GM12864 (cell line): ENCODE data around the gene ADCY4.

Experiments
- DNase-seq: peaks from one replicate; pipeline ENCODE4 v3.0.0-alpha.2; 2011; ENCODE audit warnings: low read depth
- H3K4me3 ChIP-seq: 2 replicates; pipeline ENCODE4 v1.5.1; 2011; ENCODE audit warnings: mild to moderate bottlenecking, low read depth, low read length, control low read depth
- CTCF ChIP-seq: IDR thresholded peaks from 2 replicates; pipeline ENCODE4 v1.5.1; 2011; ENCODE audit warnings: low read depth, mild to moderate bottlenecking, moderate library complexity, low read length, control low read depth, inconsistent platforms; ENCODE audit errors: missing control alignments

Gene ADCY4

GRCh38 chr14:24273422-24273998, 61.4 kb downstream of the ADCY4 start:
- no peak overlapping the region; the same call in 1 of the 2 replicates for H3K4me3 ChIP-seq
- peak; percentile 41 for TF ChIP-seq CTCF
- no peak for DNase-seq

GRCh38 chr14:24272467-24272866, 62.4 kb downstream of the ADCY4 start:
- no peak for DNase-seq
- H3K4me3 ChIP-seq = no peak overlapping the region; the same call in 1 of the 2 replicates
- TF ChIP-seq CTCF = no peak

GRCh38 chr14:24271834-24272263, 63.0 kb downstream of the ADCY4 start:
- no peak for DNase-seq
- no peak for TF ChIP-seq CTCF
- peak overlapping the region; percentile 68 for H3K4me3 ChIP-seq

GRCh38 chr14:24271134-24271833, 63.6 kb downstream of the ADCY4 start, which contains the start of gene RABGGTA:
Gene RABGGTA, minus strand, starts transcription at chr14:24271597. Its CDS starts 482 bp downstream, at chr14:24271115.
- peak; percentile 82 for DNase-seq
- TF ChIP-seq CTCF = peak; percentile 80
- H3K4me3 ChIP-seq = peak within 1 kb of the TSS; percentile 68

GRCh38 chr14:24270537-24271133, 64.2 kb downstream of the ADCY4 start:
- TF ChIP-seq CTCF = no peak
- no peak for DNase-seq
- H3K4me3 ChIP-seq = peak overlapping the region; percentile 68

- H3K4me3 ChIP-seq = peak overlapping the region; percentile 68; the same call in 1 of the 2 replicates
- no peak for DNase-seq
- no peak for TF ChIP-seq CTCF
These were observed 64.8 kb downstream of the ADCY4 start for GRCh38 chr14:24269910-24270536.
